BE2C (cell line): ENCODE data around the gene UPP1.

Source experiments
- DNase-seq: peaks from one replicate; pipeline ENCODE4 v3.0.0-alpha.2; 2020
- H3K27me3 ChIP-seq: fragments of 250-450 bp; sonication (Bioruptor Pico); 2 replicates; pipeline ENCODE4 v1.5.1; 2020; ENCODE audit warnings: mild to moderate bottlenecking
- H3K36me3 ChIP-seq: fragments of 250-450 bp; sonication (Bioruptor Pico); 2 replicates; pipeline ENCODE4 v1.5.1; 2020; ENCODE audit warnings: mild to moderate bottlenecking
- H3K4me1 ChIP-seq: fragments of 250-450 bp; sonication (Bioruptor Pico); 2 replicates; pipeline ENCODE4 v1.5.1; 2020
- H3K4me3 ChIP-seq: 2 replicates; pipeline ENCODE4 v1.5.1; 2011; ENCODE audit warnings: low read depth, low read length
- H3K9me3 ChIP-seq: fragments of 250-450 bp; sonication (Bioruptor Pico); 2 replicates; pipeline ENCODE4 v1.5.1; 2020
- CTCF ChIP-seq: IDR thresholded peaks from 2 replicates; pipeline ENCODE4 v1.5.1; 2012; ENCODE audit warnings: mild to moderate bottlenecking, low read depth, low read length

UPP1 gene

GRCh38 chr7:48096273-48096672, 7.2 kb downstream of the UPP1 start:
- Histone ChIP-seq H3K4me3 (no peak overlapping the region), H3K27me3 (no peaks in the 10 kb centered on the region), H3K9me3 (no peaks in the 10 kb centered on the region), H3K36me3 (no peaks in the 10 kb centered on the region; the same call in 1 of the 2 replicates), H3K4me1 (no peaks in the 10 kb centered on the region)
- no peak for TF ChIP-seq CTCF
- no peak for DNase-seq

GRCh38 chr7:48097521-48098231, 8.6 kb downstream of the UPP1 start:
- H3K4me1 ChIP-seq: no peaks in the 10 kb centered on the region
- no peak for DNase-seq
- TF ChIP-seq CTCF: no peak
- H3K27me3 ChIP-seq: no peaks in the 10 kb centered on the region
- H3K9me3 ChIP-seq: no peaks in the 10 kb centered on the region
- peaks cover 2% of the 10 kb centered on the region; the same call in 1 of the 2 replicates for H3K36me3 ChIP-seq
- H3K4me3 ChIP-seq: no peak overlapping the region

GRCh38 chr7:48098846-48099245, 9.8 kb downstream of the UPP1 start:
- no peak for TF ChIP-seq CTCF
- Histone ChIP-seq H3K4me3 (no peak overlapping the region), H3K36me3 (peaks cover 2% of the 10 kb centered on the region; the same call in 1 of the 2 replicates), H3K9me3 (no peaks in the 10 kb centered on the region), H3K27me3 (no peaks in the 10 kb centered on the region), H3K4me1 (no peaks in the 10 kb centered on the region)
- no peak for DNase-seq

- H3K9me3 ChIP-seq: no peaks in the 10 kb centered on the region
- TF ChIP-seq CTCF: no peak
- H3K4me1 ChIP-seq: no peaks in the 10 kb centered on the region
- DNase-seq: no peak
- H3K27me3 ChIP-seq: no peaks in the 10 kb centered on the region
- H3K4me3 ChIP-seq: no peak overlapping the region
- H3K36me3 ChIP-seq: peaks cover 2% of the 10 kb centered on the region; the same call in 1 of the 2 replicates
These were observed 10.7 kb downstream of the UPP1 start for GRCh38 chr7:48099781-48100180.

GRCh38 chr7:48101352-48101751, 12.3 kb downstream of the UPP1 start:
- peaks cover 2% of the 10 kb centered on the region; the same call in 1 of the 2 replicates for H3K36me3 ChIP-seq
- TF ChIP-seq CTCF: no peak
- no peaks in the 10 kb centered on the region for H3K27me3 ChIP-seq
- no peaks in the 10 kb centered on the region for H3K4me1 ChIP-seq
- no peak for DNase-seq
- no peaks in the 10 kb centered on the region for H3K9me3 ChIP-seq
- H3K4me3 ChIP-seq: no peak overlapping the region

GRCh38 chr7:48101968-48102367, 12.9 kb downstream of the UPP1 start:
- no peak for DNase-seq
- H3K4me3 ChIP-seq: no peak overlapping the region
- H3K9me3 ChIP-seq: no peaks in the 10 kb centered on the region
- H3K27me3 ChIP-seq: no peaks in the 10 kb centered on the region
- peaks cover 2% of the 10 kb centered on the region; the same call in 1 of the 2 replicates for H3K36me3 ChIP-seq
- H3K4me1 ChIP-seq: no peaks in the 10 kb centered on the region
- TF ChIP-seq CTCF: peak; percentile 39
